Choroid plexus epithelial cell (primary cell): Measurements from ENCODE around the gene PROX1.

Experiments used
- DNase-seq: peaks from one replicate; pipeline ENCODE4 v3.0.0-alpha.2; 2010; ENCODE audit warnings: low read depth
- H3K4me3 ChIP-seq: 2 replicates; pipeline ENCODE4 v1.5.1; 2011; ENCODE audit warnings: low read depth, mild to moderate bottlenecking, control low read depth, low read length, moderate library complexity
- CTCF ChIP-seq: conservative IDR thresholded peaks from 2 replicates; pipeline ENCODE4 v1.5.1; 2011; ENCODE audit warnings: low read depth, mild to moderate bottlenecking, control low read depth, inconsistent platforms, low read length, moderate library complexity

The PROX1 gene

GRCh38 chr1:214028649-214029406 lies 41.1 kb downstream of the PROX1 start:
- TF ChIP-seq CTCF, result no peak
- no peak for DNase-seq
- no peak overlapping the region for H3K4me3 ChIP-seq

GRCh38 chr1:214029796-214030195 lies 42.0 kb downstream of the PROX1 start:
- no peak for DNase-seq
- no peak for TF ChIP-seq CTCF
- H3K4me3 ChIP-seq, result no peak overlapping the region

- no peak overlapping the region for H3K4me3 ChIP-seq
- TF ChIP-seq CTCF, result no peak
- no peak for DNase-seq
Observed at GRCh38 chr1:214031267-214031650, 43.5 kb downstream of the PROX1 start.

- no peak overlapping the region for H3K4me3 ChIP-seq
- no peak for DNase-seq
- TF ChIP-seq CTCF, result no peak
Observed at GRCh38 chr1:214037468-214037867, 49.7 kb downstream of the PROX1 start.

- H3K4me3 ChIP-seq, result no peak overlapping the region
- TF ChIP-seq CTCF, result no peak
- no peak for DNase-seq
Observed at GRCh38 chr1:214039394-214040018, 51.7 kb downstream of the PROX1 start.

GRCh38 chr1:214043167-214043566 lies 55.4 kb downstream of the PROX1 start:
- no peak for DNase-seq
- TF ChIP-seq CTCF, result no peak

More at GRCh38 chr1:214043167-214043566, 55.4 kb downstream of the PROX1 start:
- no peak overlapping the region for H3K4me3 ChIP-seq
